NT2/D1 (cell line): ENCODE data around the gene INPP5K.

Experiments used
- YY1 ChIP-seq: IDR thresholded peaks from 2 replicates; pipeline ENCODE4 v1.6.1; 2011; ENCODE audit not compliant: insufficient read length, insufficient read depth
- ZNF274 ChIP-seq: IDR thresholded peaks from 2 replicates; pipeline ENCODE4 v1.6.1; 2011; ENCODE audit warnings: mild to moderate bottlenecking, low read depth, low read length

GRCh38 chr17:1469231-1469852, 47.1 kb downstream of the INPP5K start:
- TF ChIP-seq YY1 (no peak), ZNF274 (no peak)
